ENCODE data around the gene CD74. TPM values are rescaled to one million over a fixed set of nuclear protein-coding genes. Genes with fewer than 3 reads are reported as not detected.
A peak's percentile ranks its signal among the peaks of the same experiment; 100 is the strongest.

Gene CD74
- polyA plus RNA-seq, 3 donors, result 272 to 342 (median 317) TPM

- no peak for DNase-seq (ENCODE audit: low read depth in 3 of 3, low spot score in 2 of 3)
Measured at GRCh38 chr5:150411245-150411979, 1.3 kb downstream of the CD74 start.

GRCh38 chr5:150410524-150411244 lies 2.0 kb downstream of the CD74 start:
- DNase-seq (ENCODE audit: low read depth in 3 of 3, low spot score in 2 of 3), result peak; percentile 67 to 75 (median 67)

DNA sequence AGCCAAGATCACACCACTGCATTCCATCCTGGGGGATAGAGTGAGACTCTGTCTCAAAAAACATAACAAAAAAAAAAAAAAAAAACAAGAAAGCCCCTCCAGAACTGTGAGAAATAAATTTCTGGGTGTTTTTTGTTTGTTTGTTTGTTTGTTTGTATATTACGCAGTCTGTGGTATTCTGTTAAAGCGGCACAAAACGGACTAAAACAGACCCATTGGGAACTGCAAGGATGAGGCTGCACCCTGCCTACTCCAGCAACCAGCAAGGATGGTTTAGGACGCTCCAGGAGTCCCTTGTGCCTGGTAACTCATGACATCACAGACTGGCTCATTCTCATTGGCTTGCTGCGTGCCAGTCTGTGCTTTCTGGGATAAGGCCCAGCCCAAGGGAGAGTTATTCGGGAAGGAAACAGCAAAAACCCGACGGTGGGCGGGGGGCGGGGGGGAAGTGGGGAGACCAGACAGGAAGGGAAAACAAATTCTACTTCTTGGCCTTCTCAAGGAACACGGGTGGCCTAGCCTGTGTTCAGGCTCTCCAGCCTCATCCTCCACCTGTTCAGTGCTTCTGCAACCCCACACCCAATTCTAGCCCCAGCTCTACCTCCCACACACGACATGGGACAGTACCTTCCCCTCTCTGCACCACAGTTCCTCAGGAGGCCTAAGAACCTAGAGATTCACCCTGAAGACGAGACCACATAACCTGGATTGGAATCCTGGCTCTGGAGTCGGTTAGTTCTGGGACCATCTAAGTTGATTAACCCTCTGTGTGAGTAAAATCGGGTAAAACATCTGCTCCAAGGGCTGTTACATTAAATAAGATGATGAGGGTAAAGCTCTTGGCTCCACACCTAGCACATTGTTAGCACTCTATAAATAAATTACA lies 2.8 kb downstream of the CD74 start:
- peak; percentile 57 to 74 (median 72) for DNase-seq (ENCODE audit: low read depth in 3 of 3, low spot score in 2 of 3)

DNA sequence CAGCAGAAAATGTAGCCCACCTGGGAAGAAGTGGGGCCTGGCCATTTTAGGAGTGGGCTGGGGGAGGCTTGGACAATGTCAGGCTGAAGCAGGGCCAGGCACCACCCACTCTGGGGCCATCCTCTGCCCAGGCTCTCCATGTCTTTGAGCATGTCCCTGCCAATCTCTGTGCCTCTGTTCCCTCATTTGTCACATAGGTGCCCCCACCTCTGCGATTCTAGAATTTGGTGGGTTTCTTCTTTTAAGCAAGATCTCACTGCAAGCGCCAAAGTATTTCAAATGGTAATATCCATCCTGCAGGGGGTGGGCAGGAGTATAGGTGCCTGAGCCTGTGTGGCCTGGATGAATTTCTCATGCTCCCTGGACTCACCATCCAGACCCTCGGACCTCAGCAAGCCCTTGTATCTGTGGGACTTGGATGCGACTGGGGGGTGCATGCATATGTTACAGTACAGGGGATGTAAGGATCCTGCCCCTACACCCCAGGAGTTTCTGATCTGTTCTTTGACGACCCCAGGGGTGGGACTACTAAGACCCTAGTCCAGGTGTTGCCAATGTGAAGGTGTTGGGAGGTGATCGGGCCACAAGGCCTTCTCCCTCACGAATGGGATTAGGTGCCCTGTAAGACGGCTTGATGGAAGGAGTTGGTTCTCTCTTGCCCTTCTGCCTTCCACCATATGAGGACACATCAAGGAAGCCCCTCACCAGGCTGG lies 4.3 kb downstream of the CD74 start:
- DNase-seq (ENCODE audit: low read depth in 3 of 3, low spot score in 2 of 3), result no peak

DNA sequence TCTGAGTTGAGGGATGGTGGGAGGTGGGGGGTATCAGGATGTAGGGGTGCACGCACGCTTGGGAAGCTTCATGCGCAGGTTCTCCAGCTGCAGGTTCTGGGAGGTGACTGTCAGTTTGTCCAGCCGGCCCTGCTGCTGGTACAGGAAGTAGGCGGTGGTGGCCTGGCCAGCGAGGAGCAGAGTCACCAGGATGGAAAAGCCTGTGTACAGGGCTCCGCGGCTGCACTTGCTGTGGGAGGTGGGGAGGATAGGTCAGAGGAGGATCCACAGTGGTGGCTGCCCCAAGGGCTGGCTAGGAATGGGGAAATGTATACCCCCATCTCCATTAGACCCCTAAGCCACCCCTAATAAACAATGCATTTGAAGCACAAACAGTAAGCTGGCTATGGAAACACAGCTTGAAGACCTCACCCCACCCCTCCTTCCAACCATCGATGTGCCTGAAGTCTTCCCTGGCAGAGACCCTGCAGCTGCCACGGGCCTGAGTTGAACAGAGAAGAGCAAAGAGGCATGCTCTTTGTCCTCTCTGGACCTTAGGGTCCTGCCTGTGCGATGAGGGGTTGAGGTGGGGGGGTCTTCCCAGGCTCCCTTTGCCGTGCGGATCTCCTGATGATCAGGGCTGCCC lies 5.5 kb downstream of the CD74 start:
- DNase-seq (ENCODE audit: low read depth in 3 of 3, low spot score in 2 of 3), result no peak

DNA sequence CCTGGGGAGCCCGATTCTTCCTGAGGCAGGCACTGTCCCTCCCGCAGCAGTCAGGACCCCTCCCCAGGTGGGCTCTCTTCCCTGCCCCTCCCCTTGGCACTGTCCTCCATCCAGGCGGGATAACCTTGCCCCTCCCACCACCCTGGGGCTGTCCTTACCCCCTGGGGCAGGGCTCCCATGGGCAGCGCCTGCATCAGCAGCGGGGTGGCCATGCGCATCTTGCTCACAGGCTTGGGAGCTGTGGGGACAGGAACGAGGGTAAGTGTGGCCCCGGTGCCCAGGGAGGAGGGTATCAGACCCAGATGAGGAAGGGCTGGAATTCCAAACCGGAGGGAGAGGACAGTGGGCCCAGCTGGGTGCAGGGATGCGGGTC lies 6.0 kb downstream of the CD74 start:
- no peak for DNase-seq (ENCODE audit: low read depth in 3 of 3, low spot score in 2 of 3)

DNA sequence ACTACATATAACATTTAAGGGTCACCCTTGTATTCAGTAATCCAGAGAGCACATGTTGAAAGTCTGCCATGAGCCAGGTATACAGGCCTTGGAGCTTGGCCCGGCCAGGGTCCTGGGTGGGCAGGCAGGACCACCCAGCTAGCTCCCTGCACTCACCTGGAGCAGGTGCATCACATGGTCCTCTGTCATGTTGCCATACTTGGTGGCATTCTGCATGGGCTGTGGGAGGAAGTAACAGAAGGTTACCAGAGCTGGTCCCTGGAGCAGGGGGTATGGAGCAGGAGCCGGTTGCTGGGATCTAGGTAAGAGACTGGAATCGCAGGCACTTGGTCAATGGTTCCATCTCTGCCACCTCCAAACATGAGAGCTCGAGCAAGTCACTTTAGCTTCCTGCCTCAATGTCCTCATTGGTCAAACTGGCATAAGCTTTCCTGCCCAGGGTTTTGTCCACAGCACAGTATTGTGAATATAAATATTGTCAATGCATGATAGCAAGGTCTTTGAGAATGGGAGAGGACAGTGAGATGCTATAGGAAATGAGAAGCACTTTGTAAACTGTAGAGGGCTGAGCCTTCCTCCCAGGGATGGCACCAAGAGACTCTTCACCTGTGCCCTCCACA lies 6.5 kb downstream of the CD74 start:
- no peak for DNase-seq (ENCODE audit: low read depth in 3 of 3, low spot score in 2 of 3)

GRCh38 chr5:150404941-150405816 lies 7.5 kb downstream of the CD74 start:
- no peak for DNase-seq (ENCODE audit: low read depth in 3 of 3, low spot score in 2 of 3)

DNA sequence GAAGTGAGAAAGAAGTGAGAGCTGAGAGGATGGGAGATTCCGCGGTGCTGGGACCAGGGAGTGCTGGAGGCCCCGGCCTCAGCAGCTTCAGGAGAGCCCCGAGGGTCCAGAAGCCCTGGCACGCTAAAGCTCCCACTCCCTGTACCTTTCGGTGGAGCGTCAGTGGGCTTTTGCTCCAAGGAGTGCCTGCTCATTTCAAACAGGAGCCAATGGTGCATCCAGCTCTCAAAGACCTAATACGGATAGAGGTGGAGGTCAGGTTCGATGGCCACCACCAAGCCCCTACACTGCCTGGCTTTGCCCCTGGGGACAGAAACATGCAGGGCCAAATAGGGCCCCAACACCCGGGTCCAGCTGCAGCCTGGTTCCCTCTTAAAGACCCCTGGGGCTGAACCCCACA lies 8.2 kb downstream of the CD74 start:
- DNase-seq (ENCODE audit: low read depth in 3 of 3, low spot score in 2 of 3), result no peak

DNA sequence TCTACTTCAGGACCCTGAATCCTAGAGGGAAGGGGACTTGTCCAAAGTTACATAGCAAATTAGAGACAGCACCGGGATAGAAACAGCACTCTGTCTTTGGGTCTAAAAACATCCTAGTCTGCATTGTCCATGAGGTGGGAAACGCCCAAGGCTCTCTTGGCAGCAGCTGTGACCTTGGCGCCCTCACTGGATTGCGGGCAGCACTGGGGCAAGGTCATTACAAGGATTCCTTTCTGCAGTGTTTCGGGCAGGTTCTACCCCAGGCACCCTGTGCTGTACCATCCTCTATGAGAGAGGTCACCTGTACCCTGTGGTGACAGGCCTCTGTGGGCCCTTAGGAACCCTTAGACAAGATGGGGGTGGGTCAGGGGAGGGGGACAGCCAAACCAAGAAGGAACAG lies 8.6 kb downstream of the CD74 start:
- no peak for DNase-seq (ENCODE audit: low read depth in 3 of 3, low spot score in 2 of 3)

DNA sequence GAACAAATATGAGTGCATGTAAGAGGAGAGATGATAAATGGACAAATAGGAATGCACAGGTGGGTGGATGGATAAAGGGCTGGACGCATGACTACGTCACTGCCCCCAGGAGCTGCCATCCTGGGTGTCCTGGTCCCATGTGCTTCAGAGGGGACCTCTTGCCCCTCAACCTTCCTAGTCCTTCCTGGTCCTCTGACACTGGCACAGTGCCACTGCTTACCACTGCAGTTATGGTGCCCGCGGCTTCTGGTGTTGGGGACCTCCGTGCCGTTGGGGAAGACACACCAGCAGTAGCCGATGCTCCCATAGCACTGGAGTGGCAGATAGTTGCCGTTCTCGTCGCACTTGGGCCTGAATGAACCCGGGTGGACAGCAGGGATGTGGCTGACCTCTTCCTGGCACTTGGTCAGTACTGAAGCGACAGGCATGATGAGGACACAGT lies 9.8 kb downstream of the CD74 start:
- DNase-seq (ENCODE audit: low read depth in 3 of 3, low spot score in 2 of 3), result no peak

GRCh38 chr5:150402229-150402773 lies 10.4 kb downstream of the CD74 start:
- no peak for DNase-seq (ENCODE audit: low read depth in 3 of 3, low spot score in 2 of 3)

DNA sequence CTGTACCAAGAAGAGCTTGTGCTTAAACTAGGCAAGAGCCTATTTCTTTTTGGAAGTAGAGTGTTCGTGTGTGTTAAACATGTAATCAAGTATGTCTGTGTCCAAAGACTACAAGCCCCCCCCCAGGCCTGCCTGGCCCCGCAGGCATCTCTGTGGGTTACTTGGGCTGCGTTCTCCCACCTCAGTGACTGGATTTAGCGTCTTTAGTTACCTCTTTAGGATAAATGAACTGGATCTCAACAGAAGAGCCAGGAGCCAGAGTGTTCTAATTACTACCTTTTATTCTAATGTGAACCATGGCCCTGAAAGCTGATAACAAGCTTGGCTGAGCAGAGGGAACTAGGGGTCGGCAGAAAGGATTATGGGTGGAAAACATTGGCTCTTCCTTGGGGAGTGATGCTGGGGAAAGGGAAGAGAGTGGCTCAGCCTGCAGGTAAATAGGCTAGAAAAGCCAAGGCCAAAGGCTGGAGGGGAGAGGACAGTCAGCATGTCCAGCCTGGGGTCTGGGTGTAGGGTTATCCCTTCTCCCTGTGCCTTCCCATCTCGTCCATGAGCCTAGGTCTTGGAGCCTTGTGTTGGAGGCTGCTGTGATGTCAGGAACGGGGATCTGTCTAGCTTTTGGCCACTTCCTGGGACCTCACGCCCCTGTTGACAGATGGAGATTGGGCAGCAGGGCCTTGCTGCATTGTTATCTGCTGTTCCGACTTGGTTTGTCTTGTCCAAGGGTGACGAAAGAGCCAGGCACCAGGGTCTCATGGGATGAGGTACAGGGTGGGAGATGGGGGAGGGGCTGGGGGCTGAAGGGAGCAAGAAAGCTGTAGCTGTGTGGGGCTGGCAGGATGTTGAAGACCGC lies 11.1 kb downstream of the CD74 start:
- DNase-seq (ENCODE audit: low read depth in 3 of 3, low spot score in 2 of 3), result no peak

DNA sequence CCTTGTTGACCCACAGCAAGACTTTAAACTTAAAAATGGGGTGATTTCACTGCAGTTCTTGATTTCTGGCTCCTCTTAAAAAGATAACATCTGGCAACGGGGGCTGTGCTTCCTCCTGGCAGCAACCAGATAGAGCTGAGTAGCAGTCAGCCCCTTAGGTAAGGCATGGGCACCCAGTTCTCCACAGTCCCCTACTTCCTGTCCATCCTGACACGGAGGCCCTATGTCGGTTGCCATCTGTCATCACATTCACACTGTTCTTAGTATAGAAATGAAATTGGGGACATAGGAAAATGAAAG lies 11.7 kb downstream of the CD74 start:
- no peak for DNase-seq (ENCODE audit: low read depth in 3 of 3, low spot score in 2 of 3)

GRCh38 chr5:150400316-150401075 lies 12.2 kb downstream of the CD74 start:
- no peak for DNase-seq (ENCODE audit: low read depth in 3 of 3, low spot score in 2 of 3)

- no peak for DNase-seq (ENCODE audit: low read depth in 3 of 3, low spot score in 2 of 3)
Measured at GRCh38 chr5:150399524-150400211, 13.0 kb downstream of the CD74 start.

All from right renal cortex interstitium (tissue), 3 donors.